ENCODE results near the gene OBP2A. TPM values are rescaled to one million over a fixed set of nuclear protein-coding genes. Genes with fewer than 3 reads are reported as not detected.

OBP2A gene
- total RNA-seq, 4 donors from 2014 or later, result not detected

DNA sequence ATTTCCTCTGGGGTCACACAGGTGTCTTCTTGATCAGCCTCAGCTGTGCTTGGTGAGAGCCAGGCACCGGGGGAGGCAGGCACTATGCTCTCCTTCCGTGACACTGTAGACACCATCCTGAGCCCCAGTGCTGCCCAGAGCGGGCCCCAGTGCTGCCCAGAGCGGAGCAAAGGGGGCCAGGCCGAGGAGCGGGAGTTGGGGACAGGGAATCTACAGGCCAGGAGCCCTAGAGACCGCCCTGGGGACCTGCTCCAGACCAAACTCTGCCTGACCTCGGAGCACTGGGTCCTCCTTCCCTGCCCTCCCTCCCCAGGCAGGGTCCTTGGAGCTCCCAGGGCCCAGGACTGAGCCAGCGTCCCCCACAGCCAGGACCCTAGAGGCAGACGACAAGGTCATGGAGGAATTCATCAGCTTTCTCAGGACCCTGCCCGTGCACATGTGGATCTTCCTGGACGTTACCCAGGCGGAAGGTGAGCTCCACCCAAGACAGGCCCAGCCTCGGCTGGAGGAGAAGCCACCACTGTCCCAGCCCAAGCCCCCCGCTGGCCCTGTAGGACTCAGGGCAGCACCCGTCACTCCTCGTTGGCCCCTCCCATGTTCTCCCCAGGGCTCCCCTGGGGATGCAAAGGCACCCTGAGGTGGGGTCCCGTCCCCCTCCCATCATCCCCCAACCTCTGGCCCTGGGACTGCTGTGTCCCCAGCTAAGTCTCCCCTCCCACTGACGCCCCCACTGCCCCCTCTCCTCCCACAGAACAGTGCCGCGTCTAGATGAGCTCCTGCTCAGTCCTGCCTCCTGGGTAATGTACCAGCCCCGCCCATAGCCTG, 45.8 kb downstream of the OBP2A start:
- H3K4me3 ChIP-seq, result no peak overlapping the region
- no peak for DNase-seq (ENCODE audit: low spot score in 2 of 2)
- H3K9me3 ChIP-seq, result peaks cover 0 to 19% (median 0%) of the 10 kb centered on the region in 4 donors
- no peaks in the 10 kb centered on the region for H3K36me3 ChIP-seq
- TF ChIP-seq EP300 (IDR thresholded peaks at IDR 0.05) (no peak), POLR2A (IDR thresholded peaks at IDR 0.05) (no peak)
- TF ChIP-seq, protein P1, sequence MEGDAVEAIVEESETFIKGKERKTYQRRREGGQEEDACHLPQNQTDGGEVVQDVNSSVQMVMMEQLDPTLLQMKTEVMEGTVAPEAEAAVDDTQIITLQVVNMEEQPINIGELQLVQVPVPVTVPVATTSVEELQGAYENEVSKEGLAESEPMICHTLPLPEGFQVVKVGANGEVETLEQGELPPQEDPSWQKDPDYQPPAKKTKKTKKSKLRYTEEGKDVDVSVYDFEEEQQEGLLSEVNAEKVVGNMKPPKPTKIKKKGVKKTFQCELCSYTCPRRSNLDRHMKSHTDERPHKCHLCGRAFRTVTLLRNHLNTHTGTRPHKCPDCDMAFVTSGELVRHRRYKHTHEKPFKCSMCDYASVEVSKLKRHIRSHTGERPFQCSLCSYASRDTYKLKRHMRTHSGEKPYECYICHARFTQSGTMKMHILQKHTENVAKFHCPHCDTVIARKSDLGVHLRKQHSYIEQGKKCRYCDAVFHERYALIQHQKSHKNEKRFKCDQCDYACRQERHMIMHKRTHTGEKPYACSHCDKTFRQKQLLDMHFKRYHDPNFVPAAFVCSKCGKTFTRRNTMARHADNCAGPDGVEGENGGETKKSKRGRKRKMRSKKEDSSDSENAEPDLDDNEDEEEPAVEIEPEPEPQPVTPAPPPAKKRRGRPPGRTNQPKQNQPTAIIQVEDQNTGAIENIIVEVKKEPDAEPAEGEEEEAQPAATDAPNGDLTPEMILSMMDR (IDR thresholded peaks at IDR 0.05), result no peak
- WGBS, 2 donors, result 70 to 73% methylated on average over 15 to 22 of the region's 22 CpGs
- H3K4me1 ChIP-seq, result no peaks in the 10 kb centered on the region
- H3K27ac ChIP-seq, result no peak overlapping the region
- H3K27me3 ChIP-seq, result no peaks in the 10 kb centered on the region

- H3K27me3 ChIP-seq, result no peaks in the 10 kb centered on the region
Measured at GRCh38 chr9:135592331-135592590, 46.3 kb downstream of the OBP2A start.

GRCh38 chr9:135592625-135593024, 46.7 kb downstream of the OBP2A start:
- H3K27me3 ChIP-seq, result no peaks in the 10 kb centered on the region
- 75 to 79% methylated on average over 5 to 9 of the region's 13 CpGs for WGBS, 2 donors
- no peak for DNase-seq (ENCODE audit: low spot score in 2 of 2)
- no peaks in the 10 kb centered on the region for H3K4me1 ChIP-seq
- no peak overlapping the region for H3K4me3 ChIP-seq
- TF ChIP-seq, protein P1 (IDR thresholded peaks at IDR 0.05), result no peak
- no peak for TF ChIP-seq POLR2A (IDR thresholded peaks at IDR 0.05)
- TF ChIP-seq EP300 (IDR thresholded peaks at IDR 0.05), result no peak
- no peak overlapping the region for H3K27ac ChIP-seq
- peaks cover 0 to 19% (median 0%) of the 10 kb centered on the region in 4 donors for H3K9me3 ChIP-seq
- H3K36me3 ChIP-seq, result no peaks in the 10 kb centered on the region

More at GRCh38 chr9:135592331-135592590, 46.3 kb downstream of the OBP2A start:
- DNase-seq (ENCODE audit: low spot score in 2 of 2), result no peak
- Histone ChIP-seq H3K36me3 (no peaks in the 10 kb centered on the region), H3K4me1 (no peaks in the 10 kb centered on the region), H3K4me3 (no peak overlapping the region), H3K27ac (no peak overlapping the region), H3K9me3 (peaks cover 0 to 19% (median 0%) of the 10 kb centered on the region in 4 donors)
- 47 to 52% methylated on average over 5 of the region's 5 CpGs for WGBS, 2 donors
- TF ChIP-seq POLR2A (IDR thresholded peaks at IDR 0.05) (no peak), EP300 (IDR thresholded peaks at IDR 0.05) (no peak)
- TF ChIP-seq, protein P1 (IDR thresholded peaks at IDR 0.05), result no peak

GRCh38 chr9:135596211-135596610, 50.3 kb downstream of the OBP2A start:
- Histone ChIP-seq H3K4me1 (no peaks in the 10 kb centered on the region), H3K4me3 (no peak overlapping the region)
- no peak for DNase-seq (ENCODE audit: low spot score in 2 of 2)

More at GRCh38 chr9:135596211-135596610, 50.3 kb downstream of the OBP2A start:
- 65 to 74% methylated on average over 2 of the region's 2 CpGs for WGBS, 2 donors
- no peak overlapping the region for H3K27ac ChIP-seq
- TF ChIP-seq, protein P1 (IDR thresholded peaks at IDR 0.05), result no peak
- no peak for TF ChIP-seq EP300 (IDR thresholded peaks at IDR 0.05)
- no peak for TF ChIP-seq POLR2A (IDR thresholded peaks at IDR 0.05)
- H3K36me3 ChIP-seq, result no peaks in the 10 kb centered on the region
- no peaks in the 10 kb centered on the region for H3K27me3 ChIP-seq
- peaks cover 0 to 19% (median 0%) of the 10 kb centered on the region in 4 donors for H3K9me3 ChIP-seq

Other genes starting within 250 kb of the OBP2A start
- gene PPP1R26, start 66.3 kb upstream of the OBP2A start, total RNA-seq, result 10 to 100 TPM; 10.5 to 14.7 (median 11.8) TPM
- 10 to 100 TPM; 24.9 to 29.2 (median 26.3) TPM for gene MRPS2, start 45.4 kb upstream of the OBP2A start, total RNA-seq
- not detected for gene LCN1, start 24.7 kb upstream of the OBP2A start, total RNA-seq
- not detected for gene PAEP, start 15.6 kb downstream of the OBP2A start, total RNA-seq
- gene GLT6D1, start 93.4 kb downstream of the OBP2A start, total RNA-seq, result not detected
- gene LCN9, start 117.2 kb downstream of the OBP2A start, total RNA-seq, result not detected
- gene SOHLH1, start 153.4 kb downstream of the OBP2A start, total RNA-seq, result not detected
- gene KCNT1, start 156.1 kb downstream of the OBP2A start, total RNA-seq, result under 1 TPM in 2 of 4 donors, not detected in 2; under 0.01 to 0.39 TPM

Measured in tibial nerve (tissue), 4 donors.